Measurements from ENCODE around the gene ASPG. TPM values are rescaled to one million over a fixed set of nuclear protein-coding genes. Genes with fewer than 3 reads are reported as not detected.

The ASPG gene
- total RNA-seq, 1 donor from 2014 or later, result 4.6 TPM

DNA sequence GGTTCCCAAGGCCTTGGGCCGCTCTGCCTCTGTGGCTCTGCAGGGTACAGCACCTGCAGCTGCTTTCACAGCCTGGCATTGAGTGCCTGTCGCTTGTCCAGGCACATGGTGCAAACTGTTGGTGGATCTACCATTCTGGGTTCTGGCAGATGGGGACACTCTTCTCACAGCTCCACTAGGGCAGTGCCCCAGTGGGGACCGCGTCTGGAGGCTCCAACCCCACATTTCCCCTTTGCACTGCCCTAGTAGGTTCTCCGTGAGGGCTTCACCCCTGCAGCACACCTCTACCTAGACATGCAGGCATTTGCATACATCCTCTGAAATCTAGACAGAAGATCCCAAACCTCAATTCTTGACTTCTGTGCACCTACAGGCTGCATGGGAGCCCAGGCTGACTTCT, 19.2 kb upstream of the ASPG start:
- H3K27ac ChIP-seq, result no peak overlapping the region
- no peaks in the 10 kb centered on the region for H3K4me1 ChIP-seq
- intact Hi-C loops (cut with DNase I), result no loop called here
- H3K9me3 ChIP-seq, result peaks cover 9% of the 10 kb centered on the region
- no peak for TF ChIP-seq CTCF (IDR thresholded peaks at IDR 0.05)
- ATAC-seq, result no peak
- DNase-seq, result no peak
- H3K4me3 ChIP-seq, result no peak overlapping the region
- H3K27me3 ChIP-seq (ENCODE audit: low read depth), result peaks cover 27% of the 10 kb centered on the region
- no peaks in the 10 kb centered on the region for H3K36me3 ChIP-seq

- H3K4me1 ChIP-seq, result no peaks in the 10 kb centered on the region
- no peak for DNase-seq
- H3K27me3 ChIP-seq (ENCODE audit: low read depth), result peaks cover 27% of the 10 kb centered on the region
- intact Hi-C loops (cut with DNase I), result no loop called here
- H3K9me3 ChIP-seq, result peaks cover 9% of the 10 kb centered on the region
- no peaks in the 10 kb centered on the region for H3K36me3 ChIP-seq
- no peak for TF ChIP-seq CTCF (IDR thresholded peaks at IDR 0.05)
- ATAC-seq, result no peak
- H3K4me3 ChIP-seq, result no peak overlapping the region
- H3K27ac ChIP-seq, result no peak overlapping the region
Observed at GRCh38 chr14:104066719-104067295, 18.7 kb upstream of the ASPG start.

- no peak for DNase-seq
- H3K36me3 ChIP-seq, result no peaks in the 10 kb centered on the region
- no peak for TF ChIP-seq CTCF (IDR thresholded peaks at IDR 0.05)
- H3K9me3 ChIP-seq, result peaks cover 17% of the 10 kb centered on the region
- intact Hi-C loops (cut with DNase I), result no loop called here
- no peak for ATAC-seq
- peaks cover 24% of the 10 kb centered on the region for H3K27me3 ChIP-seq (ENCODE audit: low read depth)
- H3K4me3 ChIP-seq, result no peak overlapping the region
- H3K27ac ChIP-seq, result no peak overlapping the region
- no peaks in the 10 kb centered on the region for H3K4me1 ChIP-seq
Observed at GRCh38 chr14:104069541-104069940, 16.0 kb upstream of the ASPG start.

GRCh38 chr14:104072586-104072985, 12.9 kb upstream of the ASPG start:
- H3K9me3 ChIP-seq, result peaks cover 7% of the 10 kb centered on the region
- intact Hi-C loops (cut with DNase I), result no loop called here
- H3K27me3 ChIP-seq (ENCODE audit: low read depth), result peaks cover 17% of the 10 kb centered on the region
- ATAC-seq (no peak), DNase-seq (no peak)
- no peaks in the 10 kb centered on the region for H3K4me1 ChIP-seq
- H3K27ac ChIP-seq, result no peak overlapping the region
- H3K4me3 ChIP-seq, result no peak overlapping the region
- no peaks in the 10 kb centered on the region for H3K36me3 ChIP-seq
- no peak for TF ChIP-seq CTCF (IDR thresholded peaks at IDR 0.05)

- ATAC-seq (no peak), DNase-seq (no peak)
- Histone ChIP-seq H3K9me3 (peaks cover 7% of the 10 kb centered on the region), H3K4me1 (peaks cover 7% of the 10 kb centered on the region), H3K27me3 (ENCODE audit: low read depth) (peaks cover 12% of the 10 kb centered on the region), H3K4me3 (no peak overlapping the region), H3K36me3 (no peaks in the 10 kb centered on the region), H3K27ac (no peak overlapping the region)
- no peak for TF ChIP-seq CTCF (IDR thresholded peaks at IDR 0.05)
- intact Hi-C loops (cut with DNase I), result no loop called here
Observed at GRCh38 chr14:104073764-104074163, 11.7 kb upstream of the ASPG start.

All from lower lobe of right lung (tissue), 2 donors.